ENCODE results near the gene TEX261.
A peak's percentile ranks its signal among the peaks of the same experiment; 100 is the strongest.

DNA sequence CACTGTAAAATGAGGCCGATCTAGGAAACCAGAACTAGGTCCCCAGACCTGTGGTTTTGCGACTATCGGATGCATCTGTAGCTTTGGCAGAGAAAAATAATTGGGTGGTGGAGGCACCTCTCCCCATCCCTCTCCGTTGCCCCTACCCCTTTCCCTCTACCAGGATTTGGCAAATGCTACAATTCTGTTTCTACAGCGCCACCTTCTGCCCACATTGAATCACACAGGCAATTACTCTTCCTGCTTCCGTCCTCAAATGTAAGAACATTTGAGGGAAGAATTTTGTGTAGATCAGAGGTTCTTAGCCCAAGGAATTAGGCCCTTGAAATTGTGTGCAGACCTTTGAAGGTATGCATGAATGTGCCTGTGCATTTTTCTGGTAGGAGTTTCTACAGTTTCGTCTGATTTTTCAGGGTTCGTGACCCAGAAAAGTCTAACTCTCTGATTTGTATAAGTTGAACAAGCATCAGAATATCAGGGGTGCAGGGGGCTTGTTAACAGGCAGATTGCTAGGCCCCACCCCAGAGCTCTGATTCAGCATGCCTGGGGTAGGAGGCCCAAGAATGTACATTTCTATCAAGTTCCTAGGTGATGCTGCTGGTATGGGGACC lies 47.7 kb downstream of the TEX261 start:
- peak; percentile 48 to 83 (median 80) for TF ChIP-seq CTCF (IDR thresholded peaks at IDR 0.05)
- TF ChIP-seq POLR2A (IDR thresholded peaks at IDR 0.05): no peak

Measured in body of pancreas (tissue), 4 donors.